Trophoblast cell (in vitro differentiated cells and primary cell): Measurements from ENCODE around the gene CACNB2.
"Not testable (repeated sequence)": the region's sequence is repeated elsewhere in the genome, so short reads cannot be mapped to it uniquely, and the experiment has no call there.

Experiments used
- DNase-seq, 2 donors: peaks; one replicate each; pipeline ENCODE4 v3.0.0-alpha.2; 2016
- H2AFZ ChIP-seq: 2 replicates; pipeline ENCODE4 v1.6.1; 2013; ENCODE audit warnings: low read length, moderate library complexity, mild to moderate bottlenecking; ENCODE audit not compliant: insufficient read depth, poor library complexity
- H2AK5ac ChIP-seq: 2 replicates; pipeline ENCODE4 v1.6.1; 2013; ENCODE audit warnings: mild to moderate bottlenecking, low read length
- H2BK120ac ChIP-seq: 2 replicates; pipeline ENCODE4 v1.6.1; 2013; ENCODE audit warnings: low read length, mild to moderate bottlenecking, moderate library complexity; ENCODE audit not compliant: insufficient read depth, poor library complexity
- H2BK12ac ChIP-seq: 2 replicates; pipeline ENCODE4 v1.6.1; 2013; ENCODE audit warnings: mild to moderate bottlenecking, low read length, moderate library complexity
- H2BK5ac ChIP-seq: 2 replicates; pipeline ENCODE4 v1.6.1; 2013; ENCODE audit warnings: low read length, low read depth, moderate library complexity, mild to moderate bottlenecking; ENCODE audit not compliant: poor library complexity
- H3K14ac ChIP-seq: 2 replicates; pipeline ENCODE4 v1.6.1; 2013; ENCODE audit warnings: mild to moderate bottlenecking, low read length
- H3K18ac ChIP-seq: 2 replicates; pipeline ENCODE4 v1.6.1; 2013; ENCODE audit warnings: mild to moderate bottlenecking, low read length
- H3K23ac ChIP-seq: 2 replicates; pipeline ENCODE4 v1.6.1; 2013; ENCODE audit warnings: low read length
- H3K27ac ChIP-seq: 2 replicates; pipeline ENCODE4 v1.5.1; 2013; ENCODE audit warnings: low read depth, mild to moderate bottlenecking, inconsistent platforms, low read length, moderate library complexity
- H3K27me3 ChIP-seq: 2 replicates; pipeline ENCODE4 v1.6.1; 2013; ENCODE audit warnings: inconsistent platforms, mild to moderate bottlenecking, low read length, moderate library complexity; ENCODE audit not compliant: insufficient read depth
- H3K36me3 ChIP-seq, 2 experiments: 1 replicate in 1 of 2; 2 replicates in 1 of 2; pipeline ENCODE4 v1.6.1; 2013; ENCODE audit warnings: low read length in 2 of 2, mild to moderate bottlenecking in 2 of 2, moderate library complexity in 1 of 2; ENCODE audit not compliant: insufficient read depth in 2 of 2, control insufficient read depth in 1 of 2
- H3K4ac ChIP-seq: 2 replicates; pipeline ENCODE4 v1.6.1; 2013; ENCODE audit warnings: low read depth, mild to moderate bottlenecking, low read length, moderate library complexity
- H3K4me1 ChIP-seq, 2 experiments: 1 replicate in 1 of 2; 2 replicates in 1 of 2; pipeline ENCODE4 v1.6.1; 2013; ENCODE audit warnings: low read length in 2 of 2, mild to moderate bottlenecking in 2 of 2, moderate library complexity in 1 of 2; ENCODE audit not compliant: insufficient read depth in 2 of 2, control insufficient read depth in 1 of 2
- H3K4me2 ChIP-seq: 2 replicates; pipeline ENCODE4 v1.6.1; 2013; ENCODE audit warnings: inconsistent platforms, mild to moderate bottlenecking, low read length, moderate library complexity
- H3K4me3 ChIP-seq: 2 replicates; pipeline ENCODE4 v1.5.1; 2013; ENCODE audit warnings: mild to moderate bottlenecking, low read depth, low read length, inconsistent platforms
- H3K79me1 ChIP-seq: one replicate; pipeline ENCODE4 v1.6.1; 2013; ENCODE audit warnings: low read length
- H3K79me2 ChIP-seq: 2 replicates; pipeline ENCODE4 v1.6.1; 2013; ENCODE audit warnings: low read length, mild to moderate bottlenecking; ENCODE audit not compliant: control insufficient read depth, insufficient read depth, poor library complexity
- H3K9ac ChIP-seq: 2 replicates; pipeline ENCODE4 v1.6.1; 2013; ENCODE audit warnings: mild to moderate bottlenecking, low read length
- H3K9me3 ChIP-seq: 2 replicates; pipeline ENCODE4 v1.6.1; 2013; ENCODE audit warnings: low read depth, mild to moderate bottlenecking, control low read depth, inconsistent platforms, low read length; ENCODE audit not compliant: insufficient read depth
- H4K12ac ChIP-seq: 2 replicates; pipeline ENCODE4 v1.6.1; 2013; ENCODE audit warnings: low read depth, mild to moderate bottlenecking, low read length, moderate library complexity
- H4K8ac ChIP-seq: 2 replicates; pipeline ENCODE4 v1.6.1; 2013; ENCODE audit warnings: low read depth, mild to moderate bottlenecking, low read length, moderate library complexity
- H4K91ac ChIP-seq: one replicate; pipeline ENCODE4 v1.6.1; 2013; ENCODE audit warnings: low read depth, mild to moderate bottlenecking, low read length, moderate library complexity
- WGBS: extraction: QIAGEN DNeasy Blood & Tissue Kit; methylation state at CpG from one replicate; pipeline ENCODE4 v1.1.7; 2013; ENCODE audit warnings: missing lambda C conversion rate; ENCODE audit not compliant: insufficient read length, insufficient coverage; ENCODE audit errors: extremely low coverage; 5-methylcytosine and 5-hydroxymethylcytosine counted together

The CACNB2 gene

GRCh38 chr10:18151356-18151890 is 11.2 kb downstream of the CACNB2 start:
- no peak for DNase-seq
- H3K79me2 ChIP-seq: no peaks in the 10 kb centered on the region
- H3K4me2 ChIP-seq: no peak overlapping the region
- H3K27me3 ChIP-seq: no peaks in the 10 kb centered on the region
- H2AK5ac ChIP-seq: no peak overlapping the region
- H3K36me3 ChIP-seq: no peaks in the 10 kb centered on the region
- no CpG with 5 or more reads among the region's 5 CpGs for WGBS
- H4K12ac ChIP-seq: no peak overlapping the region
- H3K4me3 ChIP-seq: no peak overlapping the region
- no peak overlapping the region for H2AFZ ChIP-seq
- no peaks in the 10 kb centered on the region for H3K9me3 ChIP-seq
- no peak overlapping the region for H4K8ac ChIP-seq
- no peak overlapping the region for H2BK120ac ChIP-seq
- no peak overlapping the region for H3K27ac ChIP-seq
- no peak overlapping the region for H3K14ac ChIP-seq
- no peak overlapping the region for H3K18ac ChIP-seq
- H3K4ac ChIP-seq: no peak overlapping the region
- no peak overlapping the region for H4K91ac ChIP-seq
- no peak overlapping the region for H3K9ac ChIP-seq
- no peaks in the 10 kb centered on the region for H3K4me1 ChIP-seq
- H3K79me1 ChIP-seq: no peaks in the 10 kb centered on the region
- no peak overlapping the region for H2BK5ac ChIP-seq
- H2BK12ac ChIP-seq: no peak overlapping the region
- H3K23ac ChIP-seq: no peak overlapping the region

GRCh38 chr10:18153381-18153780 is 13.2 kb downstream of the CACNB2 start:
- no CpG with 5 or more reads among the region's 4 CpGs for WGBS
- DNase-seq, H3K27ac ChIP-seq, H4K12ac ChIP-seq, H3K4ac ChIP-seq, H2AK5ac ChIP-seq, H3K36me3 ChIP-seq, H3K18ac ChIP-seq, H2BK12ac ChIP-seq, H3K23ac ChIP-seq, H4K91ac ChIP-seq, H3K79me2 ChIP-seq, H3K79me1 ChIP-seq, H3K4me1 ChIP-seq, H3K4me2 ChIP-seq, H3K27me3 ChIP-seq, H3K9ac ChIP-seq, H3K14ac ChIP-seq, H3K4me3 ChIP-seq, H2AFZ ChIP-seq, H2BK5ac ChIP-seq, H4K8ac ChIP-seq, H2BK120ac ChIP-seq, H3K9me3 ChIP-seq: not testable (repeated sequence)

DNA sequence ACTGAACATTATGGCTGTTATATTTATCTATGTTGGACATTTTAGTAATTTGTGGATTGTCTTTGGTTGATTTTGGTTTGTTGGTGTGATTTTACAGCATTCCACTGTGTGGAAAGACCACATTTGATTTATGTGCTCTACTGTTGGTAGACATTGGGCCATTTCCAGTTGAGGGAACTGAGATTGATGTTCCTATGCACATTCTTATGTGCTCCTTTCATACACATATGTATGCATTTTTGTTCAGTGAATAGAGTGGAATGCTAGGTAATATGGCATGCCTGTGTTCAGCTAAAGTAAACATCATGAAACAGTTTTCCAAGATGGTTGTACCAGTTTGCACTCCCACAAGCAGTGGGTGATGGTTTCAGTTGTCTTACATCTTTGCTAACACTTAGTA is 15.1 kb downstream of the CACNB2 start:
- no peak overlapping the region for H2BK5ac ChIP-seq
- no peak overlapping the region for H2BK120ac ChIP-seq
- H3K79me2 ChIP-seq: no peaks in the 10 kb centered on the region
- no peak overlapping the region for H3K4me3 ChIP-seq
- no peak overlapping the region for H3K14ac ChIP-seq
- H2AFZ ChIP-seq: no peak overlapping the region
- H3K27ac ChIP-seq: no peak overlapping the region
- DNase-seq: no peak
- H3K27me3 ChIP-seq: no peaks in the 10 kb centered on the region
- no peak overlapping the region for H3K4ac ChIP-seq
- H3K4me1 ChIP-seq: no peaks in the 10 kb centered on the region
- no peaks in the 10 kb centered on the region for H3K36me3 ChIP-seq
- no peak overlapping the region for H3K4me2 ChIP-seq
- H2BK12ac ChIP-seq: no peak overlapping the region
- H3K79me1 ChIP-seq: no peaks in the 10 kb centered on the region
- no peaks in the 10 kb centered on the region for H3K9me3 ChIP-seq
- H3K18ac ChIP-seq: no peak overlapping the region
- no peak overlapping the region for H2AK5ac ChIP-seq
- no peak overlapping the region for H3K9ac ChIP-seq
- no peak overlapping the region for H3K23ac ChIP-seq
- no peak overlapping the region for H4K12ac ChIP-seq
- no peak overlapping the region for H4K8ac ChIP-seq
- no peak overlapping the region for H4K91ac ChIP-seq

GRCh38 chr10:18156797-18157196 is 16.6 kb downstream of the CACNB2 start:
- not testable (repeated sequence) for H2AFZ ChIP-seq, H3K14ac ChIP-seq, H3K4me2 ChIP-seq, H3K18ac ChIP-seq, H2BK120ac ChIP-seq, H3K23ac ChIP-seq, H3K4me3 ChIP-seq, H3K27ac ChIP-seq, H2BK5ac ChIP-seq, H3K79me2 ChIP-seq, H3K4ac ChIP-seq, H3K4me1 ChIP-seq, H3K9ac ChIP-seq, H4K91ac ChIP-seq, H3K36me3 ChIP-seq, H4K12ac ChIP-seq, H3K9me3 ChIP-seq, H3K27me3 ChIP-seq, H2BK12ac ChIP-seq, H3K79me1 ChIP-seq, H4K8ac ChIP-seq, H2AK5ac ChIP-seq
- DNase-seq: peak; percentile 23 to 36
- WGBS: no CpG with 5 or more reads among the region's 8 CpGs
